ENCODE results near the gene SHD.
"Not testable (repeated sequence)": the region's sequence is repeated elsewhere in the genome, so short reads cannot be mapped to it uniquely, and the experiment has no call there.

Gene SHD

GRCh38 chr19:4267901-4268815, 10.9 kb upstream of the SHD start:
- no peak for DNase-seq

GRCh38 chr19:4268816-4269430, 10.1 kb upstream of the SHD start:
- no peak for DNase-seq

GRCh38 chr19:4272894-4273293, 6.2 kb upstream of the SHD start:
- DNase-seq: no peak

GRCh38 chr19:4274321-4274686, 4.8 kb upstream of the SHD start:
- not testable (repeated sequence) for DNase-seq

GRCh38 chr19:4277191-4277696, 1.8 kb upstream of the SHD start:
- no peak for DNase-seq

GRCh38 chr19:4278010-4278409, 1.1 kb upstream of the SHD start:
- DNase-seq: no peak

- no peak for DNase-seq
Observed at GRCh38 chr19:4279267-4279529, 132 bp downstream of the SHD start.

GRCh38 chr19:4279530-4280422, 710 bp downstream of the SHD start:
- DNase-seq: no peak

GRCh38 chr19:4284176-4284958, 5.3 kb downstream of the SHD start:
- no peak for DNase-seq

- no peak for DNase-seq
Observed at GRCh38 chr19:4284974-4285373, 5.9 kb downstream of the SHD start.

- not testable (repeated sequence) for DNase-seq
Observed at GRCh38 chr19:4286141-4286540, 7.1 kb downstream of the SHD start.

- DNase-seq: no peak
Observed at GRCh38 chr19:4288091-4288777, 9.2 kb downstream of the SHD start.

GRCh38 chr19:4291184-4291732, 12.2 kb downstream of the SHD start:
- no peak for DNase-seq

GRCh38 chr19:4292515-4292914, 13.4 kb downstream of the SHD start:
- no peak for DNase-seq

GRCh38 chr19:4294389-4294788, 15.3 kb downstream of the SHD start:
- no peak for DNase-seq

- DNase-seq: no peak
Observed at GRCh38 chr19:4295972-4296771, 17.1 kb downstream of the SHD start.

- no peak for DNase-seq
Observed at GRCh38 chr19:4297901-4298809, 19.1 kb downstream of the SHD start.

- no peak for DNase-seq
Observed at GRCh38 chr19:4298810-4299550, 19.9 kb downstream of the SHD start.

- DNase-seq: no peak
Observed at GRCh38 chr19:4300589-4300988, 21.5 kb downstream of the SHD start.
